ENCODE results near the gene EMX1.

EMX1 gene

GRCh38 chr2:72917138-72917876, at the start of gene EMX1:
TSS of gene EMX1 (plus strand) at chr2:72917519. CDS start at chr2:72917853, 334 bp downstream.
- DNase-seq (ENCODE audit: low read depth), result no peak

- no peak for DNase-seq (ENCODE audit: low read depth)
These were observed 46.3 kb upstream of the EMX1 start for GRCh38 chr2:72871060-72871459.

- DNase-seq (ENCODE audit: low read depth), result no peak
These were observed 45.4 kb upstream of the EMX1 start for GRCh38 chr2:72871880-72872279.

- peak; percentile 63 for DNase-seq (ENCODE audit: low read depth)
These were observed 33.9 kb upstream of the EMX1 start for GRCh38 chr2:72883356-72883962.

GRCh38 chr2:72886505-72887031, 30.8 kb upstream of the EMX1 start:
- no peak for DNase-seq (ENCODE audit: low read depth)

- peak; percentile 77 for DNase-seq (ENCODE audit: low read depth)
These were observed 30.1 kb upstream of the EMX1 start, which contains the start of gene SPR for GRCh38 chr2:72887032-72887739. TSS of gene SPR (plus strand) at chr2:72887408. CDS start at chr2:72887433, 25 bp downstream.

GRCh38 chr2:72887740-72888437, 29.4 kb upstream of the EMX1 start:
- DNase-seq (ENCODE audit: low read depth), result peak; percentile 92

- no peak for DNase-seq (ENCODE audit: low read depth)
These were observed 28.7 kb upstream of the EMX1 start for GRCh38 chr2:72888438-72889202.

- no peak for DNase-seq (ENCODE audit: low read depth)
These were observed 27.3 kb upstream of the EMX1 start for GRCh38 chr2:72889991-72890390.

GRCh38 chr2:72891091-72891818, 26.1 kb upstream of the EMX1 start:
- peak; percentile 60 for DNase-seq (ENCODE audit: low read depth)

GRCh38 chr2:72892506-72893173, 24.7 kb upstream of the EMX1 start:
- DNase-seq (ENCODE audit: low read depth), result peak; percentile 84

- peak; percentile 84 for DNase-seq (ENCODE audit: low read depth)
These were observed 23.6 kb upstream of the EMX1 start for GRCh38 chr2:72893594-72894319.

- no peak for DNase-seq (ENCODE audit: low read depth)
These were observed 22.8 kb upstream of the EMX1 start for GRCh38 chr2:72894514-72894913.

GRCh38 chr2:72895154-72895553, 22.2 kb upstream of the EMX1 start:
- DNase-seq (ENCODE audit: low read depth), result no peak

GRCh38 chr2:72895759-72896281, 21.5 kb upstream of the EMX1 start:
- no peak for DNase-seq (ENCODE audit: low read depth)

- DNase-seq (ENCODE audit: low read depth), result no peak
These were observed 20.9 kb upstream of the EMX1 start for GRCh38 chr2:72896446-72896845.

GRCh38 chr2:72897785-72898584, 19.3 kb upstream of the EMX1 start:
- DNase-seq (ENCODE audit: low read depth), result no peak

GRCh38 chr2:72898585-72898906, 18.8 kb upstream of the EMX1 start:
- no peak for DNase-seq (ENCODE audit: low read depth)
